GM12878 (cell line): ENCODE results near the gene P4HA1. TPM values are rescaled to one million over a fixed set of nuclear protein-coding genes. Genes with fewer than 3 reads are reported as not detected.

ENCODE experiments used
- ATAC-seq: fragments of 200-7000 bp; cut with Tn5 transposase; 3 replicates; pipeline ENCODE4 v1.9.1; 2020; ENCODE audit warnings: mild to moderate bottlenecking, moderate library complexity
- BruUV-seq: library from RNA; stranded (reverse); fragments of 400-500 nt; replicated peaks from 2 replicates; lab custom pipeline; 2021; lab: Mats Ljungman, UMichigan
- CTCF ChIA-PET: fragments of 300-600 bp; sonication (Branson Sonifier 250); formaldehyde crosslinking; extraction: SDS; loops from one replicate; lab custom pipeline; 2021; ENCODE audit warnings: inconsistent platforms; lab: Yijun Ruan, JAX
- POLR2A ChIA-PET: fragments of 350-600 bp; formaldehyde crosslinking; extraction: SDS; loops from one replicate; lab custom pipeline; 2021; ENCODE audit warnings: inconsistent platforms; lab: Charles Lee
- RAD21 ChIA-PET: fragments of 300-600 bp; sonication (Branson Sonifier 250); formaldehyde crosslinking; loops from one replicate; lab custom pipeline; 2023; ENCODE audit warnings: antibody characterized with exemption; ENCODE audit not compliant: unreplicated experiment; lab: Charles Lee
- SMC1A ChIA-PET: fragments of 300-600 bp; sonication (Branson Sonifier 250); formaldehyde crosslinking; loops from one replicate; lab custom pipeline; 2023; ENCODE audit not compliant: unreplicated experiment, uncharacterized antibody; lab: Charles Lee
- DNase-seq: peaks from one replicate; pipeline ENCODE4 v3.0.0-alpha.2; 2011; ENCODE audit warnings: low read depth, low spot score
- FAIRE-seq: peaks from 3 replicates; lab custom pipeline; 2011; peaks lifted over from hg19 to GRCh38; lab: Jason Lieb, UNC
- H2AFZ ChIP-seq: 2 replicates; pipeline ENCODE4 v1.6.0; 2011; ENCODE audit warnings: low read depth, low read length, control low read depth; ENCODE audit not compliant: control insufficient read depth
- H3K27ac ChIP-seq: 2 replicates; pipeline ENCODE4 v1.5.1; 2011; ENCODE audit warnings: control low read depth; ENCODE audit not compliant: control insufficient read depth, insufficient read depth
- H3K27me3 ChIP-seq, 2 experiments: replicated peaks in 1 of 2; 2 replicates each; pipeline versions ENCODE4 v1.6.0 to v1.6.1; 2011; ENCODE audit warnings: low read length in 1 of 2; ENCODE audit not compliant: control insufficient read depth in 2 of 2, insufficient read depth in 2 of 2
- H3K36me3 ChIP-seq, 2 experiments: 2 replicates each; pipeline ENCODE4 v1.5.1; 2011; ENCODE audit warnings: low read length in 1 of 2; ENCODE audit not compliant: control insufficient read depth in 2 of 2, insufficient read depth in 2 of 2
- H3K4me1 ChIP-seq: 2 replicates; pipeline ENCODE4 v1.6.1; 2011; ENCODE audit warnings: mild to moderate bottlenecking, low read length, moderate library complexity, mixed read lengths; ENCODE audit not compliant: control insufficient read depth, insufficient read depth
- H3K4me2 ChIP-seq: 2 replicates; pipeline ENCODE4 v1.6.0; 2011; ENCODE audit warnings: control low read depth; ENCODE audit not compliant: control insufficient read depth, insufficient read depth
- H3K4me3 ChIP-seq: fragments of 200-600 bp; sonication (generic); 2 replicates; pipeline ENCODE4 v1.5.1; 2016
- H3K79me2 ChIP-seq: 2 replicates; pipeline ENCODE4 v1.6.0; 2011; ENCODE audit warnings: low read length; ENCODE audit not compliant: control insufficient read depth, insufficient read depth
- H3K9ac ChIP-seq: 2 replicates; pipeline ENCODE4 v1.8.0; 2011; ENCODE audit warnings: low read length, control low read depth, mixed read lengths; ENCODE audit not compliant: control insufficient read depth, insufficient read depth
- H3K9me3 ChIP-seq: replicated peaks from 3 replicates; pipeline ENCODE4 v1.5.1; 2011; ENCODE audit warnings: mild to moderate bottlenecking, low read length; ENCODE audit not compliant: control insufficient read depth, insufficient read depth
- H4K20me1 ChIP-seq: 2 replicates; pipeline ENCODE4 v1.6.0; 2011; ENCODE audit not compliant: control insufficient read depth, insufficient read depth
- NRF1 ChIP-seq: conservative IDR thresholded peaks from 2 replicates; pipeline ENCODE4 v1.6.1; 2011; ENCODE audit warnings: mild to moderate bottlenecking, low read depth, low read length, improper control_type of control experiment
- POU2F2 ChIP-seq: IDR thresholded peaks from 3 replicates; pipeline ENCODE4 v1.6.1; 2011; ENCODE audit warnings: low read depth, mild to moderate bottlenecking, low read length, borderline replicate concordance
- RELB ChIP-seq: fragments of 450-650 bp; IDR thresholded peaks from 2 replicates; pipeline ENCODE4 v1.6.1; 2017; ENCODE audit warnings: low read depth, mild to moderate bottlenecking, moderate library complexity
- STAT1 ChIP-seq: fragments of 450-650 bp; conservative IDR thresholded peaks from 2 replicates; pipeline ENCODE4 v1.6.1; 2014; ENCODE audit warnings: antibody characterized with exemption, mild to moderate bottlenecking
- ZBTB40 ChIP-seq: fragments of 450-650 bp; IDR thresholded peaks from 2 replicates; pipeline ENCODE4 v1.6.1; 2016; ENCODE audit warnings: mild to moderate bottlenecking, moderate library complexity, borderline replicate concordance
- ZNF24 ChIP-seq: fragments of 450-650 bp; IDR thresholded peaks from 2 replicates; pipeline ENCODE4 v1.6.1; 2017; ENCODE audit warnings: antibody characterized with exemption, mild to moderate bottlenecking
- WGBS: methylation state at CpG from one replicate; pipeline ENCODE4 v1.1.6; 2016; ENCODE audit warnings: low lambda C conversion rate; ENCODE audit not compliant: insufficient replicate concordance, insufficient coverage; ENCODE audit errors: missing lambda C conversion rate; 5-methylcytosine and 5-hydroxymethylcytosine counted together
- in situ Hi-C: fragments of 300-500 bp; cut with MboI; formaldehyde crosslinking; loops from 9 replicates; pipeline ENCODE4 v1.14.3; 2018; ENCODE audit warnings: mixed read lengths
- intact Hi-C: fragments of 100-400 bp; cut with micrococcal nuclease; formaldehyde crosslinking; loops from one replicate; pipeline ENCODE4 v1.14.2; 2022; ENCODE audit not compliant: unreplicated experiment
- polyA plus RNA-seq, 11 experiments: library from polyadenylated mRNA; depleted of rRNA in 4 of 11; unstranded in 6 of 11; stranded (reverse) in 5 of 11; fragments of >200 nt; fragmentation: Nextera tagmentation in 4 of 11; fragmentation: Illumina TruSeq in 1 of 11; extraction: Ambion mirVana in 4 of 11; extraction: Trizol in 1 of 11; gene quantifications; 1 replicate in 1 of 11; 2 replicates in 10 of 11; pipeline versions ENCODE4 v1.2.1 to v1.2.3, GENCODE V29; 2011 to 2016; ENCODE audit warnings: inconsistent platforms in 2 of 11, missing spikeins in 2 of 11, low read depth in 1 of 11
- total RNA-seq, 4 experiments: library from RNA; depleted of rRNA in 3 of 4; stranded (reverse); fragments of >200 nt in 3 of 4; fragmentation: Illumina TruSeq in 1 of 4; extraction: Trizol in 1 of 4; gene quantifications; 2 replicates each; pipeline versions ENCODE4 v1.2.1 to v1.2.3, GENCODE V29; 2013 to 2021

P4HA1 gene
- total and polyA plus RNA-seq, 10 of the 15 experiments (the other 5 are each of a cell fraction or from before 2014, with no cell fraction given) = 15.0 to 160 (median 24.1) TPM

- TF ChIP-seq RELB = no peak
- TF ChIP-seq POU2F2 = no peak
Observed at GRCh38 chr10:73119952-73120351, 23.3 kb upstream of the P4HA1 start (continued).

GRCh38 chr10:73119457-73119856 is 22.8 kb upstream of the P4HA1 start:
- Histone ChIP-seq H3K9ac (no peak overlapping the region), H3K9me3 (no peaks in the 10 kb centered on the region), H3K27me3 (no peaks in the 10 kb centered on the region), H3K27ac (peak overlapping the region; percentile 43), H3K4me2 (no peak overlapping the region), H2AFZ (no peak overlapping the region), H3K4me1 (peaks cover 20% of the 10 kb centered on the region), H3K79me2 (no peaks in the 10 kb centered on the region), H4K20me1 (no peaks in the 10 kb centered on the region), H3K36me3 (peaks cover 0 to 8% of the 10 kb centered on the region in 2 experiments; a peak in 1 of 4 replicates), H3K4me3 (no peak overlapping the region)
- 100% methylated on average over 1 of the region's 1 CpG for WGBS
- FAIRE-seq (no peak), ATAC-seq (no peak), DNase-seq (no peak)
- in situ Hi-C loops (no loop called here), intact Hi-C loops (no loop called here)
- ChIA-PET RAD21 (interaction anchor here (0.6 to 1.4 kb wide), 2 partner anchors 24 to 25 kb away, joined by 3 read pairs; no protein-coding TSS in a partner anchor), CTCF (interaction anchor here (0.9 to 2.0 kb wide), 3 partner anchors 9 to 40 kb away, joined by 3 to 14 read pairs (median 3); partner anchors contain the start of genes NUDT13 and P4HA1), POLR2A (interaction anchor here (0.6 to 4.5 kb wide), 4 partner anchors 9 to 281 kb away, joined by 3 to 37 read pairs (median 4); partner anchors contain the start of genes NUDT13 and P4HA1), SMC1A (interaction anchor here (1.4 kb wide), 1 partner anchor 9 kb away, joined by 3 read pairs; the partner anchor contains the start of gene NUDT13)
- no peak for TF ChIP-seq NRF1
- no peak for TF ChIP-seq ZBTB40
- peak; percentile 27; the same call in 1 of the 2 replicates for TF ChIP-seq ZNF24
- no peak for TF ChIP-seq STAT1
- no TSS peak for BruUV-seq
